ENCODE results near the gene PHKA1. TPM values are rescaled to one million over a fixed set of nuclear protein-coding genes. Genes with fewer than 3 reads are reported as not detected.

Gene PHKA1
- total RNA-seq, 2 donors from 2014 or later: 4.2 to 9.9 TPM

Other genes with a start within 250 kb of the PHKA1 start
- 10 to 100 TPM; 18.4 to 24.7 TPM for gene HDAC8, start 141.5 kb downstream of the PHKA1 start, total RNA-seq
- gene DMRTC1B, start 62.6 kb upstream of the PHKA1 start, total RNA-seq: under 1 TPM in 1 of 2 donors, not detected in 1; 0.37 TPM
- not detected for gene FAM236B, start 68.4 kb upstream of the PHKA1 start, total RNA-seq
- not detected for gene FAM236D, start 93.9 kb upstream of the PHKA1 start, total RNA-seq
- not detected for gene FAM236C, start 198.3 kb upstream of the PHKA1 start, total RNA-seq
- gene FAM236A, start 223.9 kb upstream of the PHKA1 start, total RNA-seq: not detected
- gene DMRTC1, start 229.5 kb upstream of the PHKA1 start, total RNA-seq: under 1 TPM in 1 of 2 donors, not detected in 1; 0.37 TPM